SH-SY5Y (cell line): Measurements from ENCODE around the gene PLPPR2.

ENCODE experiments used
- GATA2 ChIP-seq: IDR thresholded peaks from 2 replicates; pipeline ENCODE4 v1.6.1; 2011; ENCODE audit warnings: mild to moderate bottlenecking, low read depth, low read length
- GATA3 ChIP-seq: IDR thresholded peaks from 2 replicates; pipeline ENCODE4 v1.6.1; 2011; ENCODE audit warnings: low read depth, mild to moderate bottlenecking, low read length, moderate library complexity

GRCh38 chr19:11345122-11345803 is 10.0 kb upstream of the PLPPR2 start:
- no peak for TF ChIP-seq GATA2
- no peak for TF ChIP-seq GATA3
